ENCODE data around the gene ERBB4.

- TF ChIP-seq CTCF (IDR thresholded peaks at IDR 0.05; ENCODE audit: low read depth, low read length, poor library complexity, severe bottlenecking) = no peak
- no peak for TF ChIP-seq EZH2phosphoT487 (IDR thresholded peaks at IDR 0.05; ENCODE audit: borderline replicate concordance, low read length)
These were observed 1025.8 kb downstream of the ERBB4 start for GRCh38 chr2:211512806-211513205.

Measured in DOHH2 (cell line).